Mesendoderm (in vitro differentiated cells): ENCODE measurements around the gene MT1A.
"Not testable (repeated sequence)": the region's sequence is repeated elsewhere in the genome, so short reads cannot be mapped to it uniquely, and the experiment has no call there.

ENCODE experiments used
- DNase-seq: peaks from one replicate; pipeline ENCODE4 v3.0.0; 2013
- H2AK5ac ChIP-seq: 2 replicates; pipeline ENCODE4 v1.6.1; 2013; ENCODE audit warnings: low read length, inconsistent platforms
- H2BK120ac ChIP-seq: 2 replicates; pipeline ENCODE4 v1.6.1; 2013; ENCODE audit warnings: low read depth, mild to moderate bottlenecking, low read length, moderate library complexity, mixed read lengths
- H2BK15ac ChIP-seq: replicated peaks from 2 replicates; pipeline ENCODE4 v1.6.1; 2013; ENCODE audit warnings: low read depth, mild to moderate bottlenecking, moderate library complexity
- H2BK5ac ChIP-seq: 2 replicates; pipeline ENCODE4 v1.6.1; 2013; ENCODE audit warnings: low read length, inconsistent platforms
- H3K18ac ChIP-seq: 2 replicates; pipeline ENCODE4 v1.6.1; 2013; ENCODE audit warnings: mild to moderate bottlenecking, low read length, mixed read lengths
- H3K23ac ChIP-seq: one replicate; pipeline ENCODE4 v1.6.1; 2013; ENCODE audit warnings: low read length
- H3K27ac ChIP-seq: 2 replicates; pipeline ENCODE4 v1.5.1; 2013; ENCODE audit warnings: low read depth, mild to moderate bottlenecking, inconsistent platforms, low read length, moderate library complexity
- H3K27me3 ChIP-seq: 2 replicates; pipeline ENCODE4 v1.6.1; 2013; ENCODE audit warnings: low read length, control low read depth, mild to moderate bottlenecking, inconsistent platforms; ENCODE audit not compliant: insufficient read depth, poor library complexity
- H3K36me3 ChIP-seq: 2 replicates; pipeline ENCODE4 v1.6.1; 2013; ENCODE audit warnings: low read length, inconsistent platforms; ENCODE audit not compliant: control insufficient read depth, insufficient read depth
- H3K4ac ChIP-seq: one replicate; pipeline ENCODE4 v1.6.1; 2013; ENCODE audit warnings: low read depth, mild to moderate bottlenecking, low read length, moderate library complexity
- H3K4me1 ChIP-seq: 2 replicates; pipeline ENCODE4 v1.6.1; 2013; ENCODE audit warnings: low read depth, low read length, inconsistent platforms; ENCODE audit not compliant: control insufficient read depth
- H3K4me2 ChIP-seq: 2 replicates; pipeline ENCODE4 v1.6.1; 2013; ENCODE audit warnings: low read length
- H3K4me3 ChIP-seq: 2 replicates; pipeline ENCODE4 v1.5.1; 2013; ENCODE audit warnings: mild to moderate bottlenecking, low read length
- H3K56ac ChIP-seq: one replicate; pipeline ENCODE4 v1.6.1; 2013; ENCODE audit warnings: low read length
- H3K79me1 ChIP-seq: 2 replicates; pipeline ENCODE4 v1.6.1; 2013; ENCODE audit warnings: low read length, inconsistent platforms
- H3K79me2 ChIP-seq: 2 replicates; pipeline ENCODE4 v1.6.1; 2013; ENCODE audit warnings: mild to moderate bottlenecking, low read length; ENCODE audit not compliant: control insufficient read depth, insufficient read depth
- H3K9ac ChIP-seq: 2 replicates; pipeline ENCODE4 v1.6.1; 2013; ENCODE audit warnings: low read length, inconsistent platforms
- H4K5ac ChIP-seq: one replicate; pipeline ENCODE4 v1.6.1; 2013; ENCODE audit warnings: low read length
- H4K8ac ChIP-seq: one replicate; pipeline ENCODE4 v1.6.1; 2013; ENCODE audit warnings: low read depth, mild to moderate bottlenecking, control low read depth, low read length, moderate library complexity
- WGBS: extraction: QIAGEN DNeasy Blood & Tissue Kit; methylation state at CpG from one replicate; pipeline ENCODE4 v1.1.7; 2013; ENCODE audit warnings: low lambda C conversion rate, missing lambda C conversion rate; ENCODE audit not compliant: insufficient coverage; ENCODE audit errors: extremely low coverage; 5-methylcytosine and 5-hydroxymethylcytosine counted together

Gene MT1A

DNA sequence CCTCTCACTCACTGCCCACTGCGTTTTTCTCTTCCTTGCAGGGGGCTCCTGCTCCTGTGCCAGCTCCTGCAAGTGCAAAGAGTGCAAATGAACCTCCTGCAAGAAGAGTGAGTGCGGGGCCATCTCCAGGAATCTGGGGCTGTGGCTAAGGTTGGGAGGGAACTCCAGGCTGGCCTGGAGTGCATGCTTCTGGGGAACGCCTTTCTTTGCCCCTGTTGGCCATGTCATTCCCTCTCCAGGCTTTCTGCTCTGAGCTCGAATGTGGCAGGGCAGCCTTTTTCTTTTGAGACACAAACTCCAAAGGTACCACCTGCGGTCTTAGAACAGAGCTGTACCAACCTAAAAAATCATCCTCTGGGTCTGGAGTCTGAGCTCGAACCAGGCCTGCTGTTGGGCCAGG lies 20.3 kb upstream of the MT1A start:
- no peak overlapping the region for H4K5ac ChIP-seq
- no peaks in the 10 kb centered on the region for H3K79me1 ChIP-seq
- no peak overlapping the region for H3K9ac ChIP-seq
- H3K4me3 ChIP-seq, result no peak overlapping the region
- H3K18ac ChIP-seq, result no peak overlapping the region
- no peak overlapping the region for H2BK15ac ChIP-seq
- WGBS, result no CpG with 5 or more reads among the region's 6 CpGs
- H4K8ac ChIP-seq, result no peak overlapping the region
- H3K56ac ChIP-seq, result no peak overlapping the region
- no peak for DNase-seq
- H3K36me3 ChIP-seq, result no peaks in the 10 kb centered on the region
- peaks cover 34% of the 10 kb centered on the region for H3K27me3 ChIP-seq
- no peaks in the 10 kb centered on the region for H3K79me2 ChIP-seq
- H2BK5ac ChIP-seq, result no peak overlapping the region
- no peak overlapping the region for H3K4me2 ChIP-seq
- H3K4ac ChIP-seq, result no peak overlapping the region
- no peak overlapping the region for H2AK5ac ChIP-seq
- H3K4me1 ChIP-seq, result peaks cover 5% of the 10 kb centered on the region
- H2BK120ac ChIP-seq, result no peak overlapping the region
- no peak overlapping the region for H3K27ac ChIP-seq
- H3K23ac ChIP-seq, result no peak overlapping the region

DNA sequence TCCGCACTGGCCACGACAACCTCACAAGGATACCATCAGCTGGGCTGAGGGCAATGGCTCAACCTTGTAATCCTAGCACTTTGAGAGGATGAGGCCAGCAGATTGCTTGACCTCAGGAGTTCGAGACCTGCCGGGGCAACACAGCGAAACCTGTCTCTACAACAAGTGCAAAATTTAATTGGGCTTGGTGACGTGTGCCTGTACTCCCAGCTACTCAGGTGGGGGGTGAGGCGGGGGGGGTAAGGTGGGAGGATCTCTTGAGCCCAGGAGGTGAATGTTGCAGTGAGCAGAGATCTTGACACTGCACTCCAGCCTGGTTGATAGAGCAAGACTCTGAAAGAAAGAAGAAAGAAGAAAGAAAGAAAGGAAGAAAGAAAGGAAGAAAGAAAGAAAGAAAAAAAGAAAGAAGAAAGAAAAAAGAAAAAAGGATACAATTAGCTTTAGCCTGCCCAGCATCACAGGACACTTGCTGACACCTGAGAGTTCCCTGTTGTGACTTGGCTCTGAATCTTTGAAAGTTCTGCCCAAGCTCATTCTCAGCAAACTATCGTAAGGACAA lies 18.0 kb upstream of the MT1A start:
- Histone ChIP-seq H4K5ac (no peak overlapping the region), H3K4me1 (peaks cover 5% of the 10 kb centered on the region), H3K4me2 (no peak overlapping the region), H3K79me2 (no peaks in the 10 kb centered on the region), H3K79me1 (no peaks in the 10 kb centered on the region), H2AK5ac (no peak overlapping the region), H3K56ac (no peak overlapping the region), H3K4ac (no peak overlapping the region), H2BK5ac (no peak overlapping the region), H3K23ac (no peak overlapping the region), H2BK15ac (no peak overlapping the region), H3K27me3 (peaks cover 49% of the 10 kb centered on the region), H3K27ac (no peak overlapping the region), H2BK120ac (no peak overlapping the region), H3K4me3 (no peak overlapping the region), H3K9ac (no peak overlapping the region), H4K8ac (no peak overlapping the region), H3K36me3 (no peaks in the 10 kb centered on the region), H3K18ac (no peak overlapping the region)
- WGBS, result no CpG with 5 or more reads among the region's 8 CpGs
- DNase-seq, result no peak

DNA sequence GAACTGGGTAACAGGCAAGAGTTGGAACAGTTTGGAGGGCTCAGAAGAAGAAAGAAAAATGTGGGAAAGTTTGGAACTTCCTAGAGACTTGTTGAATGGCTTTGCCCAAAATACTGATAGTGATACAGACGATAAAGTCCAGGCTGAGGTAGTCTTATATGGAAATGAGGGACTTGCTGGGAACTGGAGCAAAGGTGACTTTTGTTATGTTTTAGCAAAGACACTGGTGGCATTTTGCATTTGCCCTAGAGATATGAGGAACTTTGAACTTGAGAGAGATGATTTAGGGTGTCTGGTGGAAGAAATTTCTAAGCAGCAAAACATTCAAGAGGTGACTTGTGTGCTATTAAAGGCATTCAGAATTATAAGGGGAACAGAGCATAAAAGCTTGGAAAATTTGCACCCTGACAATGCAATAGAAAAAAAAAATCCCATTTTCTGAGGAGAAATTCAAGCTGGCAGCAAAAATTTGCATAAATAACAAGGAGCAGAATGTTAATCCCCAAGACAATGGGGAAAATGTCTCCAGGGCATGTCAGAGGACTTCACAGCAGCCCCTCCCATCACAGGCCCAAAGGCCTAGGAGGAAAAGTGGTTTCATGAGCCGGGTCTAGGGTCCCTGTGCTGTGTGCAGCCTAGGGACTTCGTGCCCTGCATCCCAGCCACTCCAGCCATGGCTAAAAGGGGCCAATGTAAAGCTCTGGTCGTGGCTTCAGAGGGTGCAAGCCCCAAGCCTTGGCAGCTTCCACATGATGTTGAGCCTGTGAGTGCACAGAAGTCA lies 16.6 kb upstream of the MT1A start:
- not testable (repeated sequence) for H4K5ac ChIP-seq, H3K4me2 ChIP-seq, H4K8ac ChIP-seq, H2AK5ac ChIP-seq, H2BK5ac ChIP-seq, H3K4ac ChIP-seq, H3K79me1 ChIP-seq, H3K56ac ChIP-seq, H3K9ac ChIP-seq, H3K4me1 ChIP-seq, H2BK15ac ChIP-seq, H3K18ac ChIP-seq, H3K23ac ChIP-seq, H3K36me3 ChIP-seq, H3K4me3 ChIP-seq, H3K27ac ChIP-seq, H2BK120ac ChIP-seq, H3K79me2 ChIP-seq
- H3K27me3 ChIP-seq, result peaks cover 52% of the 10 kb centered on the region
- peak; percentile 48 for DNase-seq
- WGBS, result no CpG with 5 or more reads among the region's 4 CpGs

DNA sequence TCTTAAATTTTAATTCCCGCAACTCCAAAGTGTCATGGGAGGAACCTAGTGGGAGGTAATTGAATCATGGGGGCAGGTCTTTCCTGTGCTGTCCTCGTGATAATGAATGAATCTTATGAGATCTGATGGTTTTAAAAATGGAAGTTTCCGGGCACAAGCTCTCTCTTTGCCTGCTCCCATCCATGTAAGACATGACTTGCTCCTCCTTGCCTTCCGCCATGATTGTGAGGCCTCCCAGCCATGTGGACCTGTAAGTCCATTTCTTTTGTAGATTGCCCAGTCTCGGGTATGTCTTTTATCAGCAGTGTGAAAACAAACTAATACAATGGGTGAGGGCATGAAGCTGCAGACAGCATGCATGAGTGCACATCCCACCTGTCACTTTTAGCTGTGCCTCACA lies 15.3 kb upstream of the MT1A start:
- H3K4me3 ChIP-seq, H3K79me1 ChIP-seq, H2AK5ac ChIP-seq, DNase-seq, H3K79me2 ChIP-seq, H3K4ac ChIP-seq, H2BK15ac ChIP-seq, H4K5ac ChIP-seq, H3K4me1 ChIP-seq, H3K18ac ChIP-seq, H3K23ac ChIP-seq, H3K4me2 ChIP-seq, H2BK120ac ChIP-seq, H3K56ac ChIP-seq, H3K27ac ChIP-seq, H2BK5ac ChIP-seq, H3K36me3 ChIP-seq, H4K8ac ChIP-seq, H3K9ac ChIP-seq: not testable (repeated sequence)
- no CpG with 5 or more reads among the region's 5 CpGs for WGBS
- H3K27me3 ChIP-seq, result peaks cover 42% of the 10 kb centered on the region

DNA sequence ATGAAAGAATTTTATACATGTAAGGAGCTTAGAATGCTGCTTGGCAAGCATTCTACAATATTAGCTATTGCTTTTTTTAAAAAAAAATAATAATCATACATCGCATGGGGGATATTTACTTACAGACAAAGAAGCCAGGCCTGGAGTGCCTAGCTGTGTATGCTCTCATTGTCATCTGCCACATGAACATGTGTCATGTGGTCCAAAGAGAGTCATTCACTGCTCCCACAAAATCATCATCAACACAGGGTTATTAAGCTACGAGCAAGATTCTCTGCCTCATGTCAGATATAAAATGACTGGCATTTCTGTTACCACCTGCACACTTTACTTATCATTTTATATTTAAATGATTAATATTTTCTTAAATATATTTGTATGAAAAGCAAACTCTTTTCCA lies 14.8 kb upstream of the MT1A start:
- H2AK5ac ChIP-seq, result no peak overlapping the region
- no peak for DNase-seq
- H3K79me2 ChIP-seq, result no peaks in the 10 kb centered on the region
- H3K18ac ChIP-seq, result no peak overlapping the region
- H2BK120ac ChIP-seq, result no peak overlapping the region
- WGBS, result no CpG with 5 or more reads among the region's 2 CpGs
- H3K36me3 ChIP-seq, result no peaks in the 10 kb centered on the region
- H3K27ac ChIP-seq, result no peak overlapping the region
- no peak overlapping the region for H3K23ac ChIP-seq
- no peak overlapping the region for H3K4me3 ChIP-seq
- H3K9ac ChIP-seq, result no peak overlapping the region
- no peak overlapping the region for H3K56ac ChIP-seq
- peaks cover 40% of the 10 kb centered on the region for H3K27me3 ChIP-seq
- H4K8ac ChIP-seq, result no peak overlapping the region
- H3K79me1 ChIP-seq, result no peaks in the 10 kb centered on the region
- H3K4me1 ChIP-seq, result peaks cover 5% of the 10 kb centered on the region
- no peak overlapping the region for H2BK5ac ChIP-seq
- no peak overlapping the region for H3K4me2 ChIP-seq
- H2BK15ac ChIP-seq, result no peak overlapping the region
- H3K4ac ChIP-seq, result no peak overlapping the region
- H4K5ac ChIP-seq, result no peak overlapping the region
